HepG2 (cell line): ENCODE results near the gene CHID1. TPM values are rescaled to one million over a fixed set of nuclear protein-coding genes. Genes with fewer than 3 reads are reported as not detected.

ENCODE experiments used
- ATAC-seq: fragments of 200-7000 bp; cut with Tn5 transposase; 3 replicates; pipeline ENCODE4 v1.9.1; 2020; ENCODE audit warnings: mild to moderate bottlenecking, moderate library complexity
- BruUV-seq: library from RNA; stranded (reverse); fragments of 400-500 nt; replicated peaks from 2 replicates; lab custom pipeline; 2021; lab: Mats Ljungman, UMichigan
- CTCF ChIA-PET: fragments of 300-600 bp; formaldehyde crosslinking; extraction: SDS; loops from one replicate; lab custom pipeline; 2021; ENCODE audit warnings: low total read pairs, inconsistent platforms, low intra/inter-chr PET ratio; lab: Yijun Ruan, JAX
- POLR2A ChIA-PET: fragments of 350-600 bp; sonication (Branson Sonifier 250); formaldehyde crosslinking; loops from one replicate; lab custom pipeline; 2020; ENCODE audit warnings: antibody characterized with exemption, inconsistent platforms; lab: Yijun Ruan, JAX
- DNase-seq: peaks from one replicate; pipeline ENCODE4 v3.0.0-alpha.2; 2015; ENCODE audit warnings: low spot score
- FAIRE-seq: peaks from 3 replicates; lab custom pipeline; 2011; peaks lifted over from hg19 to GRCh38; lab: Jason Lieb, UNC
- H2AFZ ChIP-seq: one replicate; pipeline ENCODE4 v1.6.1; 2011; ENCODE audit warnings: low read length, inconsistent platforms
- H3K27ac ChIP-seq: fragments of 300-600 bp; 3 replicates; pipeline ENCODE4 v1.8.0; 2011; ENCODE audit warnings: mixed run types, mild to moderate bottlenecking, mixed read lengths, low read length, inconsistent platforms; ENCODE audit not compliant: insufficient read depth; ENCODE audit errors: extremely low read length
- H3K27me3 ChIP-seq, 2 experiments: fragments of 200-600 bp in 1 of 2; 2 replicates in 1 of 2; 3 replicates in 1 of 2; pipeline versions ENCODE4 v1.6.0 to v1.8.0; 2011; ENCODE audit warnings: low read length in 2 of 2, mild to moderate bottlenecking in 2 of 2, moderate library complexity in 2 of 2, inconsistent platforms in 1 of 2; ENCODE audit not compliant: insufficient read depth in 2 of 2, control insufficient read depth in 1 of 2
- H3K36me3 ChIP-seq, 2 experiments: fragments of 200-600 bp in 1 of 2; replicated peaks in 1 of 2; 2 replicates in 1 of 2; 3 replicates in 1 of 2; pipeline versions ENCODE4 v1.5.1 to v1.8.0; 2011; ENCODE audit warnings: low read length in 2 of 2, inconsistent platforms in 1 of 2; ENCODE audit not compliant: insufficient read depth in 2 of 2, control insufficient read depth in 1 of 2
- H3K4me1 ChIP-seq: 2 replicates; pipeline ENCODE4 v1.5.1; 2012; ENCODE audit warnings: low read length, inconsistent platforms; ENCODE audit not compliant: insufficient read depth
- H3K4me2 ChIP-seq: 2 replicates; pipeline ENCODE4 v1.6.0; 2011; ENCODE audit warnings: low read depth, low read length, inconsistent platforms
- H3K4me3 ChIP-seq, 3 experiments: fragments of 200-600 bp in 1 of 3; sonication (generic), shearing (Covaris generic) in 1 of 3; replicated peaks in 1 of 3; 2 replicates each; pipeline ENCODE4 v1.5.1; 2011 to 2016; ENCODE audit warnings: low read length in 3 of 3, inconsistent platforms in 2 of 3, low read depth in 2 of 3, mild to moderate bottlenecking in 2 of 3, control low read depth in 1 of 3, mixed read lengths in 1 of 3; ENCODE audit not compliant: insufficient read depth in 1 of 3
- H3K79me2 ChIP-seq: one replicate; pipeline ENCODE4 v1.6.1; 2011; ENCODE audit warnings: low read length, inconsistent platforms; ENCODE audit not compliant: insufficient read depth
- H3K9ac ChIP-seq: 2 replicates; pipeline ENCODE4 v1.6.0; 2011; ENCODE audit warnings: mild to moderate bottlenecking, low read depth, low read length, inconsistent platforms; ENCODE audit not compliant: insufficient read depth
- H3K9me3 ChIP-seq: 2 replicates; pipeline ENCODE4 v1.5.1; 2012; ENCODE audit warnings: mild to moderate bottlenecking, low read length
- H4K20me1 ChIP-seq: 2 replicates; pipeline ENCODE4 v1.6.0; 2011; ENCODE audit warnings: inconsistent platforms, mild to moderate bottlenecking, low read length, moderate library complexity; ENCODE audit not compliant: insufficient read depth
- ARNT2 ChIP-seq: sonication (generic); formaldehyde crosslinking; IDR thresholded peaks from 2 replicates; pipeline ENCODE4 v1.8.0; 2022; ENCODE audit warnings: mild to moderate bottlenecking, low read depth, missing genetic modification reagents, moderate library complexity
- ARNTL ChIP-seq: sonication (generic); formaldehyde crosslinking; IDR thresholded peaks from 2 replicates; pipeline ENCODE4 v1.4.0; 2020; ENCODE audit warnings: mild to moderate bottlenecking, missing genetic modification reagents
- NR2F1 ChIP-seq, 2 experiments: fragments of 450-650 bp in 1 of 2; formaldehyde crosslinking in 1 of 2; IDR thresholded peaks; 2 replicates each; pipeline versions ENCODE4 v1.5.0 to v1.6.1; 2016 to 2020; ENCODE audit warnings: mild to moderate bottlenecking in 1 of 2, missing compliant biosample characterization in 1 of 2, missing genetic modification reagents in 1 of 2, moderate library complexity in 1 of 2
- ZNF629 ChIP-seq: sonication (generic); formaldehyde crosslinking; conservative IDR thresholded peaks from 2 replicates; pipeline ENCODE4 v1.5.0; 2020; ENCODE audit warnings: missing genetic modification reagents
- ZNF883 ChIP-seq: sonication (generic); formaldehyde crosslinking; IDR thresholded peaks from 2 replicates; pipeline ENCODE4 v1.5.1; 2020; ENCODE audit warnings: mild to moderate bottlenecking, missing genetic modification reagents; ENCODE audit errors: not compliant biosample characterization
- ZSCAN21 ChIP-seq: sonication (generic); formaldehyde crosslinking; IDR thresholded peaks from 2 replicates; pipeline ENCODE4 v1.8.0; 2022; ENCODE audit warnings: mild to moderate bottlenecking, missing genetic modification reagents, moderate library complexity, borderline replicate concordance
- WGBS: methylation state at CpG from one replicate; pipeline ENCODE4 v1.1.6; 2017; ENCODE audit warnings: low lambda C conversion rate; 5-methylcytosine and 5-hydroxymethylcytosine counted together
- in situ Hi-C: cut with HindIII; loops from 2 replicates; pipeline ENCODE4 v1.10.0; 2017; ENCODE audit warnings: low pct_unique_long_range_greater_than_20kb; ENCODE audit not compliant: extremely low pct_ligation_motif_present
- intact Hi-C: fragments of 100-400 bp; cut with micrococcal nuclease; formaldehyde crosslinking; loops from one replicate; pipeline ENCODE4 v1.10.0; 2022; ENCODE audit not compliant: unreplicated experiment
- polyA plus RNA-seq, 8 experiments: library from polyadenylated mRNA; depleted of rRNA in 3 of 8; stranded (reverse) in 7 of 8; unstranded in 1 of 8; fragments of >200 nt; fragmentation: Illumina TruSeq in 4 of 8; extraction: Trizol in 4 of 8; gene quantifications; 2 replicates each; pipeline versions ENCODE4 v1.2.1 to v1.2.3, GENCODE V29; 2011 to 2016; ENCODE audit warnings: low read depth in 4 of 8, missing spikeins in 1 of 8, mixed read lengths in 1 of 8; ENCODE audit not compliant: insufficient read depth in 1 of 8
- total RNA-seq, 5 experiments: library from RNA; depleted of rRNA; stranded (reverse); fragments of >200 nt; fragmentation: Illumina TruSeq; extraction: Trizol; gene quantifications; 2 replicates each; pipeline ENCODE4 v1.2.3, GENCODE V29; 2016; ENCODE audit warnings: low read depth in 1 of 5
- TF ChIP-seq, protein P1 (sequence below): sonication (generic); formaldehyde crosslinking; IDR thresholded peaks from 2 replicates; pipeline ENCODE4 v1.8.1; 2022; ENCODE audit warnings: mild to moderate bottlenecking, missing genetic modification reagents

Gene CHID1
- total and polyA plus RNA-seq, 2 of the 13 experiments (the other 11 are each of a cell fraction or from before 2014, with no cell fraction given) = 65.1 to 93.6 TPM

DNA sequence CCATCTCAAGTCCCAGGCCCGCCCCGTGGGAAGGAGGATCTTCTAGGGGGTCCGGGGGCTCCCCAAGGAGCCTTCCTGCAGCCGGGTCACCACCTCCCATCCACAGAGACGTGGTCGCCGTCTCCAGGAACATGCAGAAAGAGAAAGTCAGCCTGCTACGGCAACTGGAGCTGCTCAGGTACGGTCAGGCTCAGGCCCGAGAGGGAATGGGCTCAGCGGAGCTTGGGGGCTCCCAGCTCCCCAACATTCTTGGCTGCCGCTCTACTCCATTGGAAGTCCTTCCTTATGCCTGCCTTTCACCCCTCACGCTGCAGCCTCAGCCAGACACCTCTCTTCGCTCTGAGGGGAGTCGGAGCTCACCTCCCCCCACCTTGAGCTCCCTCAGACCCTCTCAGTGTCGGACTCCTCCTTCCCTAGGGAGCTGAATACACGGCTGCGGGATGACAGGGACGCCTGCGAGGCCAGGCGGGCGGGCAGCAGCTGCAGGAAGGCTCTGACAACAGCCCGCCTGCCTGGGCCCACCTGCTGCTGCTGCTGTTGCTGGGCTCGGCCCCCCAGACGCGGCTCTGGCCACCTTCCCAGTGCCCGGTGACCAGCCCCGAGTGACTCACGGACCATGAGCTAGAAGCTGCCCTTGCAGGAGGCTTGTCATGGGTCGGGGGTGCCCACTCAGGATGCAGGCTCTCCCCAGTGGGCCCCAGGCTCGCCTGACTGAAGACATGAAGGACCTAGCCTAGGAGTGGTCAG lies 79.3 kb downstream of the CHID1 start:
- no peak overlapping the region for H3K27ac ChIP-seq
- CTCF ChIA-PET = no interaction called here
- TF ChIP-seq, protein P1, sequence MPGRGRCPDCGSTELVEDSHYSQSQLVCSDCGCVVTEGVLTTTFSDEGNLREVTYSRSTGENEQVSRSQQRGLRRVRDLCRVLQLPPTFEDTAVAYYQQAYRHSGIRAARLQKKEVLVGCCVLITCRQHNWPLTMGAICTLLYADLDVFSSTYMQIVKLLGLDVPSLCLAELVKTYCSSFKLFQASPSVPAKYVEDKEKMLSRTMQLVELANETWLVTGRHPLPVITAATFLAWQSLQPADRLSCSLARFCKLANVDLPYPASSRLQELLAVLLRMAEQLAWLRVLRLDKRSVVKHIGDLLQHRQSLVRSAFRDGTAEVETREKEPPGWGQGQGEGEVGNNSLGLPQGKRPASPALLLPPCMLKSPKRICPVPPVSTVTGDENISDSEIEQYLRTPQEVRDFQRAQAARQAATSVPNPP (CRISPR knock-in tag) = no peak
- no peak for TF ChIP-seq NR2F1 (CRISPR knock-in tag; IDR thresholded peaks at IDR 0.05)
- TF ChIP-seq ARNTL = no peak
- TF ChIP-seq ZSCAN21 (CRISPR knock-in tag) = 0 out of 2 replicates have a peak, but pooled peaks have one; percentile 1
- no peak for TF ChIP-seq ZNF629 (CRISPR knock-in tag)
- peak; percentile 9 for TF ChIP-seq ZNF883 (CRISPR knock-in tag)
- TF ChIP-seq ARNT2 (CRISPR knock-in tag) = peak; percentile 5; the same call in 1 of the 2 replicates
- H3K4me3 ChIP-seq = peak overlapping the region; percentile 28 to 81 (median 49); a peak in 3 of 6 replicates
- BruUV-seq = no TSS peak
- H4K20me1 ChIP-seq = peaks cover 7% of the 10 kb centered on the region; the same call in 1 of the 2 replicates
- peaks cover 71% of the 10 kb centered on the region for H3K4me1 ChIP-seq
- 60% methylated on average over 17 of the region's 31 CpGs for WGBS
- H3K27me3 ChIP-seq = no peaks in the 10 kb centered on the region
- H3K36me3 ChIP-seq = peaks cover 0 to under 1% of the 10 kb centered on the region in 2 experiments; a peak in 1 of 5 replicates
- H2AFZ ChIP-seq = no peak overlapping the region
- peak overlapping the region; percentile 37; the same call in 1 of the 2 replicates for H3K9ac ChIP-seq
- H3K79me2 ChIP-seq = peaks cover 11% of the 10 kb centered on the region
- POLR2A ChIA-PET = interaction anchor here (1.0 to 16.1 kb wide), 5 partner anchors 10 to 54 kb away, joined by 3 to 264 read pairs (median 18); partner anchors contain the start of genes PNPLA2, POLR2L, RPLP2 and TSPAN4
- FAIRE-seq (no peak), ATAC-seq (no peak), DNase-seq (no peak)
- intact Hi-C loops (no loop called here), in situ Hi-C loops (no loop called here)
- H3K9me3 ChIP-seq = no peaks in the 10 kb centered on the region
- H3K4me2 ChIP-seq = peak overlapping the region; percentile 87
